H1 (cell line): ENCODE measurements around the gene MYOM1.

Experiments
- ATF2 ChIP-seq: IDR thresholded peaks from 2 replicates; pipeline ENCODE4 v1.6.1; 2012; ENCODE audit warnings: low read length, inconsistent platforms
- ATF3 ChIP-seq: IDR thresholded peaks from 2 replicates; pipeline ENCODE4 v1.6.1; 2011; ENCODE audit warnings: low read depth, mild to moderate bottlenecking, low read length; ENCODE audit not compliant: insufficient read depth
- BRCA1 ChIP-seq: IDR thresholded peaks from 2 replicates; pipeline ENCODE4 v1.6.1; 2012; ENCODE audit warnings: low read depth, low read length, improper control_type of control experiment
- CTCF ChIP-seq, 3 experiments: IDR thresholded peaks; 1 replicate in 2 of 3; 2 replicates in 1 of 3; pipeline versions ENCODE4 v1.5.1 to v1.6.1; 2011; ENCODE audit warnings: low read length in 3 of 3, mild to moderate bottlenecking in 3 of 3, inconsistent platforms in 2 of 3, low read depth in 1 of 3, moderate library complexity in 1 of 3; ENCODE audit not compliant: insufficient read depth in 1 of 3; ENCODE audit errors: control extremely low read depth in 1 of 3
- EZH2 ChIP-seq: fragments of 200-600 bp; sonication (generic); IDR thresholded peaks from 2 replicates; pipeline ENCODE4 v1.7.1; 2012; ENCODE audit warnings: low read depth, mild to moderate bottlenecking, moderate library complexity, low read length, inconsistent platforms; ENCODE audit not compliant: severe bottlenecking
- MAX ChIP-seq: IDR thresholded peaks from 2 replicates; pipeline ENCODE4 v1.6.1; 2012; ENCODE audit warnings: inconsistent platforms
- POLR2A ChIP-seq, 2 experiments: IDR thresholded peaks; 1 replicate in 1 of 2; 2 replicates in 1 of 2; pipeline ENCODE4 v1.6.1; 2011; ENCODE audit warnings: low read depth in 2 of 2, low read length in 2 of 2, mild to moderate bottlenecking in 2 of 2; ENCODE audit errors: control extremely low read depth in 1 of 2
- POLR2AphosphoS5 ChIP-seq: IDR thresholded peaks from 2 replicates; pipeline ENCODE4 v1.6.1; 2011; ENCODE audit warnings: low read depth, low read length
- RAD21 ChIP-seq, 2 experiments: IDR thresholded peaks in 1 of 2; conservative IDR thresholded peaks in 1 of 2; 2 replicates each; pipeline ENCODE4 v1.6.1; 2011; ENCODE audit warnings: low read depth in 2 of 2, low read length in 2 of 2, improper control_type of control experiment in 1 of 2, inconsistent platforms in 1 of 2, mild to moderate bottlenecking in 1 of 2, moderate library complexity in 1 of 2
- SUZ12 ChIP-seq: fragments of 200-600 bp; sonication (generic); IDR thresholded peaks from 2 replicates; pipeline ENCODE4 v1.6.1; 2012; ENCODE audit warnings: mild to moderate bottlenecking, inconsistent platforms, low read length, moderate library complexity, mixed read lengths
- USF2 ChIP-seq: IDR thresholded peaks from 2 replicates; pipeline ENCODE4 v1.6.1; 2011; ENCODE audit warnings: low read length, improper control_type of control experiment

GRCh38 chr18:3120356-3120755, 99.4 kb downstream of the MYOM1 start:
- no peak for TF ChIP-seq CTCF (IDR thresholded peaks at IDR 0.05; ENCODE audit: control extremely low read depth in 1 of 3, insufficient read depth in 1 of 3, low read depth in 1 of 3, low read length in 3 of 3)
- no peak for TF ChIP-seq EZH2
- TF ChIP-seq POLR2A (IDR thresholded peaks at IDR 0.05; ENCODE audit: control extremely low read depth in 1 of 2, low read depth in 2 of 2, low read length in 2 of 2), result no peak
- TF ChIP-seq RAD21 (IDR thresholded peaks at IDR 0.05 in 1 of 2, conservative IDR thresholded peaks at IDR 0.05 in 1 of 2; ENCODE audit: low read depth in 2 of 2, low read length in 2 of 2), result no peak
- no peak for TF ChIP-seq ATF3
- TF ChIP-seq BRCA1, result no peak
- no peak for TF ChIP-seq POLR2AphosphoS5
- no peak for TF ChIP-seq SUZ12
- no peak for TF ChIP-seq MAX
- TF ChIP-seq USF2, result no peak
- no peak for TF ChIP-seq ATF2
